NCI-H82 treated with DMSO at 0.1 percent for 48 hours (cell line): ENCODE data around the gene KCNMA1.

Experiments
- DNase-seq: peaks from one replicate; lab custom pipeline; 2025; ENCODE audit not compliant: unreplicated experiment; lab: John Stamatoyannopoulos, UW

The KCNMA1 gene

GRCh38 chr10:77563638-77564270, 73.9 kb downstream of the KCNMA1 start:
- DNase-seq = no peak

- no peak for DNase-seq
Measured at GRCh38 chr10:77562742-77563141, 74.9 kb downstream of the KCNMA1 start.

- no peak for DNase-seq
Measured at GRCh38 chr10:77561991-77562390, 75.6 kb downstream of the KCNMA1 start.

GRCh38 chr10:77560471-77560870, 77.1 kb downstream of the KCNMA1 start:
- no peak for DNase-seq

GRCh38 chr10:77560052-77560451, 77.6 kb downstream of the KCNMA1 start:
- DNase-seq = no peak

GRCh38 chr10:77556990-77557601, 80.5 kb downstream of the KCNMA1 start:
- no peak for DNase-seq

- no peak for DNase-seq
Measured at GRCh38 chr10:77555591-77556212, 81.9 kb downstream of the KCNMA1 start.

- no peak for DNase-seq
Measured at GRCh38 chr10:77554996-77555397, 82.6 kb downstream of the KCNMA1 start.

GRCh38 chr10:77553966-77554365, 83.6 kb downstream of the KCNMA1 start:
- no peak for DNase-seq

- no peak for DNase-seq
Measured at GRCh38 chr10:77553311-77553710, 84.3 kb downstream of the KCNMA1 start.

- DNase-seq = no peak
Measured at GRCh38 chr10:77552252-77552651, 85.4 kb downstream of the KCNMA1 start.

- no peak for DNase-seq
Measured at GRCh38 chr10:77550378-77550777, 87.2 kb downstream of the KCNMA1 start.

- no peak for DNase-seq
Measured at GRCh38 chr10:77548671-77549070, 88.9 kb downstream of the KCNMA1 start.

- no peak for DNase-seq
Measured at GRCh38 chr10:77548157-77548556, 89.5 kb downstream of the KCNMA1 start.

- DNase-seq = no peak
Measured at GRCh38 chr10:77547307-77548050, 90.1 kb downstream of the KCNMA1 start.

- no peak for DNase-seq
Measured at GRCh38 chr10:77546042-77546441, 91.6 kb downstream of the KCNMA1 start.

- DNase-seq = no peak
Measured at GRCh38 chr10:77545585-77545984, 92.0 kb downstream of the KCNMA1 start.

GRCh38 chr10:77544617-77545016, 93.0 kb downstream of the KCNMA1 start:
- DNase-seq = no peak

GRCh38 chr10:77542710-77543259, 94.8 kb downstream of the KCNMA1 start:
- no peak for DNase-seq

GRCh38 chr10:77541944-77542343, 95.7 kb downstream of the KCNMA1 start:
- no peak for DNase-seq

- no peak for DNase-seq
Measured at GRCh38 chr10:77541247-77541646, 96.4 kb downstream of the KCNMA1 start.
